AG20443 (cell line): ENCODE data around the gene TNKS2.
"Not testable (repeated sequence)": the region's sequence is repeated elsewhere in the genome, so short reads cannot be mapped to it uniquely, and the experiment has no call there.

Source experiments
- DNase-seq: peaks from one replicate; pipeline ENCODE4 v3.0.0; 2012; ENCODE audit warnings: low spot score, mixed read lengths

TNKS2 gene

DNA sequence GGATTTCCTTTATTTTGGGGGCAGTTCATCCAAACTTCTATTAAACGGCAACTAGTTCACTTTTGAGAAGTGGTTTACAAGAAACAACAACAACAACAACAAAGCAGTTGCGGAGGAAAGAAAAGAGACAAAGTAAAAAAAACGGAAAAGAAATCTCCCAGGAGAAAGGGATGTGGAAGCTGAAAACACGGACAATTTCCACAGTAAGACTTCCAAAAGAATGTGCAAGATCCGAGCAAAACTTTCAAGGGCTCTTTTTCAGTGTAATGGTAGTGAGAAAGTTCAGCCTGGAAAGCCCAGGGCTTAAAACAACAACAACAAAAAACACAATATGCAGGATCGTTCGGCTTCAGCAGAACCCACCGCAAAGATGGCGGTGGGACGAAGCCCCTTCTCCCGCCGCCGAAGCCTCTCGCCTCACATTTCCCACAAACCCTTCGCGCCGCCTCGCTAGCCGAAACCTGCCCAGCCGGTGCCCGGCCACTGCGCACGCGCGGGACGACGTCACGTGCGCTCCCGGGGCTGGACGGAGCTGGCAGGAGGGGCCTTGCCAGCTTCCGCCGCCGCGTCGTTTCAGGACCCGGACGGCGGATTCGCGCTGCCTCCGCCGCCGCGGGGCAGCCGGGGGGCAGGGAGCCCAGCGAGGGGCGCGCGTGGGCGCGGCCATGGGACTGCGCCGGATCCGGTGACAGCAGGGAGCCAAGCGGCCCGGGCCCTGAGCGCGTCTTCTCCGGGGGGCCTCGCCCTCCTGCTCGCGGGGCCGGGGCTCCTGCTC is at the start of gene TNKS2:
TNKS2 (plus strand) TSS at position 553 of the 775 bp plus-strand sequence. CDS start 265 bp downstream, outside the sequence.
- peak; percentile 100 for DNase-seq

DNA sequence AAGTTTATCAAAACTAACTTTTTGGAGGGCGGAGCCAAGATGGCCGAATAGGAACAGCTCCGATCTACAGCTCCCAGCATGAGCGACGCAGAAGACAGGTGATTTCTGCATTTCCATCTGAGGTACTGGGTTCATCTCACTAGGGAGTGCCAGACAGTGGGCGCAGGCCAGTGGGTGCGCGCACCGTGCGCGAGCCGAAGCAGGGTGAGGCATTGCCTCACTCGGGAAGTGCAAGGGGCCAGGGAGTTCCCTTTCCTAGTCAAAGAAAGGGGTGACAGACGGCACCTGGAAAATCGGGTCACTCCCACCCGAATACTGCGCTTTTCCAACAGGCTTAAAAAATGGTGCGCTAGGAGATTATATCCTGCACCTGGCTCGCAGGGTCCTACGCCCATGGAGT is 48.6 kb upstream of the TNKS2 start:
- DNase-seq, result not testable (repeated sequence)

- DNase-seq, result no peak
These were observed 41.9 kb upstream of the TNKS2 start for GRCh38 chr10:91756286-91756685.

DNA sequence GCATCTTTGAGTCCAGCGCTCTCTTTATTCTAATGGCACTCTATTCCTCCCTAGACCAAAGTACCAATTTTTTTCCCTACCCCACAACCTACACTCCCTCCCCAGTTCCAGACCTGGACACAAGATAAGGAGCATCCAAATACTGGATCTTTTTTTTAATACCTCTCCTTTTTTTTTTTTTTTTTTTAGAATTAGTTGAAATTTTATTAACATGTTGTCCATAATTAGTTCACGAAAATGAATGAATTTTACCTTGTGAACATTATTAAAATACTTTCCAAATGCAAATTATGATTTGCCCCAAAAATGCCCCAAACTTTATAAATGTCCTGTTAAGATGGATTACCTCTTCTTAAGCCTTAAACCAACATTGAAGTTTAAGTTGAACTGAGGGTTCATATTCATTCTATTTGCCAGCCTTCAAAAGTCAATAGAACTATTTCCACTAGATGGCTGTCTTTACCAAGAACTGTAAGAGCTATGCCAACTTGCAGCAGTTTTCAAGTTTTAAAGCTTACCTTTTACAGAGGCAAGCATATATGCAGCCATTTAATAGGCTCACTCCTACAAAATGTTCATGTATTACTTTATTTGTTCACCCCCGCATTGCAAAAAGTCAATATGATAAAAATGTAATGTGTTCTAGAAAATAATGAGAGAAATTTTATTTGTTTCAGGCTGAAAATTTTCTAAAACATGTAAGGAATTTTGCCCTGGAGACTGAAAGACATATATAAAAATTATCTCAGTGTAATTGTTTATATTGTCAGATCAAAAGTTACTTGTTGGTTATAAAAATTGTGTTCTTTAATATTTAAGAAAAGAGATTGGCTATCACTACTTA is 39.7 kb upstream of the TNKS2 start:
- peak; percentile 40 for DNase-seq

- no peak for DNase-seq
These were observed 38.6 kb upstream of the TNKS2 start for GRCh38 chr10:91759581-91759986.

- no peak for DNase-seq
These were observed 36.5 kb upstream of the TNKS2 start for GRCh38 chr10:91761721-91762120.

DNA sequence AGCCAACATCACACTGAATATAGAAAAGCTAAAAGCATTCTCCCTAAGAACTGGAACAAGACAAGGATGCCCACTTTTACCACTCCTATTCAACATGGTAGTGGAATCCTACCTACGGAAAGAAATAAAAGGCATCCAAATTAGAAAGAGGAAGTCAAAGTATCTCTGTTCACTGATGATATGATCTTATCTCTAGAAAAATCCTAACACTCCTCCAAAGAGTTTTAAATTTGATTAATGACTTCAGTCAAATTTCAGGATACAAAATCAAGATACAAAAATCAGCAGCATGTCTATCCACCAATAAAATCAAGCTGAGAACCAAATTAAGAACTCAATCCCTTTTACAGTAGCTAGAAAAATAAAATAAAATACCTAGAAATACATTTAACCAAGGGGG is 35.3 kb upstream of the TNKS2 start:
- no peak for DNase-seq

GRCh38 chr10:91766676-91767075 is 31.6 kb upstream of the TNKS2 start:
- DNase-seq, result no peak

- no peak for DNase-seq
These were observed 30.1 kb upstream of the TNKS2 start for GRCh38 chr10:91768123-91768522.

DNA sequence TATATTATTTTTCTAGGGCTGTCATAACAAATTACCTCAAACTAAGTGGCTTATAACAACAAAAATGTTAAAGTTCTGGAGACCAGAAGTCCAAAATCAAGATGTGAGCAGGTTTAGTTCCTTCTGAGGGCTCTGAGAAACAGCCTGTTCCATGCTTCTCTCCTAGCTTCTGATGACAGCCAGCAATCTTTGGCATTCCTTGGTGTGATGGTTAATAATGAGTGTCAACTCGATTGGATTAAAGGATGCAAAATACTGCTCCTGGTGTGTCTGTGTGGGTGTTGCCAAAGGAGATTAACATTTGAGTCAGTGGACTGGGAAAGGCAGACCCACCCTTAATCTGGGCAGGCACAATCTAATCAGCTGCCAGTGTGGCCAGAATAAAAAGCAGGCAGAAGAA is 26.3 kb upstream of the TNKS2 start:
- no peak for DNase-seq

DNA sequence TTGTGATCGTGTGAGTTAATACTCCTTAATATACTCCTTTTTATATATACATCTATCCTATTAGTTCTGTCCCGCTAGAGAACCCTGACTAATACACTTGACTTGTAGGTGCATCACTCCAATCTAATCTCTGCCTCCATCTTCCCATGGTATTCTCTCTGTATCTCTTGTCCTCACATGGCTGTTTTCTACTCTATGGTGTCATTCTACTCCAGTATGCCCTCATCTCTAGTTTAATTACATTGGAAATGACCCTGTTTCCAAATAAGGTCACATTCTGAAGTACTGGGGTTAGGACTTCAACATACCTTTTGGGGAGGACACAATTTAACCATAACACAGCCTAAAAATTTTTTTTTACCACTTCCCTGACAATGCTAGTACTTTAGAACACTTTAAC is 25.8 kb upstream of the TNKS2 start:
- no peak for DNase-seq

DNA sequence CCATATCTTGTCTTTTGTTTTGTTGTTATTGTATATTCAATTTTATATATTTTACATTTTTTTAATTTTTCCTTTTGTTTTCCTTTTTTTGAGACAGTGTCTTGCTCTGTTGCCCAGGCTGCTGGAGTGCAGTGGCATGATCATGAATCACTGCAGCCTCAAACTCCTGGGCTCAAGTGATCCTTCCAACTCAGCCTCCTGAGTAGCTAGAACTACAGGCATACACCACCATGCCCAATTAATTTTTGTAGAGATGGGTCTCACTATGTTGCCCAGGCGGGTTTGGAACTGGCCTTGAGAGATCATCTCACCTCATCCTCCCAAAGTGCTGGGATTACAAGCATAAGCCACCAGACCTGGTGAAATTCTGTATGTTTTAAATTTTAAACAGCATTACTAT is 25.4 kb upstream of the TNKS2 start:
- DNase-seq, result no peak

GRCh38 chr10:91774571-91774970 is 23.7 kb upstream of the TNKS2 start:
- DNase-seq, result no peak

DNA sequence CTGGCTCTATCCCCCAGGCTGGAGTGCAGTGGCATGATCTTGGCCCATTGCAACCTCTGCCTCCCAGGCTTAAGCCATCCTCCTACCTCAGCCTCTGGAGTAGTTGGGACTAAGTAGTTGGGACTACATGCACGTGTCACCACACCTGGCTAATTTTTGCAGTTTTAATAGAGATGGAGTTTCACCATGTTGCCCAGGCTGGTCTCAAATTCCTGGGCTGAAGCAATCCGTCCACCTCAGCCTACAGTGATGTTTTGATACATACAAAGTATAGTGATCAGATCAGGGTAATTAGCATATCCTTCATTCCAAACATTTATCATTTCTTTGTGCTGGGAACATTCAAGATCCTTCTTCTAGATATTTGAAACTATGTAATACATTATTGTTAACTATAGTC is 22.5 kb upstream of the TNKS2 start:
- DNase-seq, result no peak

GRCh38 chr10:91776266-91776665 is 22.0 kb upstream of the TNKS2 start:
- DNase-seq, result no peak

GRCh38 chr10:91778485-91778884 is 19.7 kb upstream of the TNKS2 start:
- DNase-seq, result no peak

- DNase-seq, result no peak
These were observed 19.1 kb upstream of the TNKS2 start for GRCh38 chr10:91779011-91779605.

DNA sequence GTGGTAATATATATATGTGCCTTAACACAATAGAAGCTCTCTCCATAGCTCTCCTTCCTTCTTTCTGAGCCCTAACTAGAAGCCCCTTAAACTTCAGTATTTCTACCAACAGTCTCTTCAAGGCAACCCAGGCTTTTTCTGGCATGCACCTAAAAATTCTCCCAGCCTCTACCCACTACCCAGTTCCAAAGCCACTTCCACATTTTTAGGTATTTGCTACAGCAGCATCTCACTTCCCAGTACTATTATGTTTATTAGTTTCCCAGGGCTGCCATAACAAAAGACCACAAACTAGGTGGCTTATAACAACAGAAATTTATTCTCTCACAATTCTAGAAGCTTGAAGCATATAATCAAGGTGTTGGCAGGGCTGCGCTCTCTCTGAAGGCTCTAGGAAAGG is 15.7 kb upstream of the TNKS2 start:
- no peak for DNase-seq

- no peak for DNase-seq
These were observed 12.4 kb upstream of the TNKS2 start for GRCh38 chr10:91785830-91786229.

- DNase-seq, result no peak
These were observed 11.0 kb upstream of the TNKS2 start for GRCh38 chr10:91787258-91787657.

- DNase-seq, result no peak
These were observed 10.4 kb upstream of the TNKS2 start for GRCh38 chr10:91787810-91788209.

- no peak for DNase-seq
These were observed 9.7 kb upstream of the TNKS2 start for GRCh38 chr10:91788527-91788926.
